HuH-7.5 (cell line): ENCODE results near the gene CDC23.
"Not testable (repeated sequence)": the region's sequence is repeated elsewhere in the genome, so short reads cannot be mapped to it uniquely, and the experiment has no call there.

Source experiments
- DNase-seq: peaks from one replicate; pipeline ENCODE4 v3.0.0; 2011; ENCODE audit warnings: low spot score

The CDC23 gene

GRCh38 chr5:138213161-138214029 lies at the start of gene CDC23:
Gene CDC23, minus strand, starts transcription at chr5:138213323. Its CDS starts 11 bp downstream, at chr5:138213312.
- DNase-seq, result peak; percentile 91

GRCh38 chr5:138258704-138259292 lies 45.7 kb upstream of the CDC23 start:
- no peak for DNase-seq

DNA sequence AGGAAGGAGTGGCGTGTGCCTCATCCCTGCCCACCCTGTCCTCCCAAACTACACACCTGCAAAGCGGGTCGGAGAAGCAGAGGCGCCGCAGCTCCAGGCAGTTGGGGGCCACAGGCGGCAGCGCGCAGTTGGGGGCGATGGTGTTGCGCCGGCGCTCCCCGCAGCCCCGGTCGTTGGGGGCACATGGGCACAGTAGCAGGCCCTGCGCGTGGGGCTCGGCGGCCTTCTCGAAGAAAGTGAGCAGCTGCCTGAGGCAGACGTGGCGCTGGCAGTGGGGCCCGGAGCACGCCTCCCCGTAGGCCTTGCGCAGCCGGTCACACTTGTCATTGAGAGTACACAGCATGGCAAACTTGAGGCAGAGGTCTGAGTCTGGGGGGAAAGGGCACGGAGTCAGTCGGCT lies 44.5 kb upstream of the CDC23 start:
- DNase-seq, result no peak

DNA sequence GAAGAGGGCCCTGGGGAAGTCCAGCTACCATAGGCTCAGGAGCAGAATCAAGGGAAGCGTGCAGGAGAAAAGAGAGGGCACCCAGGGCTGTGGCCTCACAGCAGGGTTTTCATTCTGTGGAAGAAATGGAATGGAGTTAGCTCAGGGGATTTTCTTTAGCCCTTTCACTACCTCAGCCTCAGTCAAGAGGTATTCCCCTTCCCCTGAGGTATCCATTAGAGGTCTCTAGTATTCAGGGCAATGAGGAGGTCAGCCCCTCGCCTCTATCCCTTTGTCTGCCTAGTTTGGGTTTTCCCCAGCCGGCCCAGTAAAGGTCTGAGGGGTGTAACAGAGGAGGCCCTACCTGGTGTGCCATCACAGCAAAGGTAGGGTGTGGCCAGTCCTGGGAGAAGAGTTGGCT lies 39.8 kb upstream of the CDC23 start:
- DNase-seq, result no peak

- not testable (repeated sequence) for DNase-seq
Observed at GRCh38 chr5:138247800-138248199, 34.7 kb upstream of the CDC23 start.

DNA sequence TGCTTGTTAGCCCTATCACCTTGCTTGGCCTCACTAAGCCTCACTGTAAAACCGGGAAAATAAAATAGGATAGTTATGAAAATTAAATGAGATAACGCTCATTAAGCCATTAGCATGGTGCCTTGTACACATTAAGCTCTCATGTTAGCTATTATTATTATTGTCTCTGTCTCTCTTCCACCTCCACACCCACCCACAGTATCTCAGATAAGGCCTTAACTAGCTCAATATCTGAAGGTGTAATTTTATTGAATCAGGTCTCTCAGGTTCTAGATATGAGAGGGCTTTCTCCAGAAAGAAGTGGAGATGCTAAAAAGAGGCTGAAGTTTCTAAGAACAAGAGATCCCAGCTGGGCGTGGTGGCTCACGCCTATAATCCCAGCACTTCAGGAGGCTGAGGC lies 33.7 kb upstream of the CDC23 start:
- no peak for DNase-seq

DNA sequence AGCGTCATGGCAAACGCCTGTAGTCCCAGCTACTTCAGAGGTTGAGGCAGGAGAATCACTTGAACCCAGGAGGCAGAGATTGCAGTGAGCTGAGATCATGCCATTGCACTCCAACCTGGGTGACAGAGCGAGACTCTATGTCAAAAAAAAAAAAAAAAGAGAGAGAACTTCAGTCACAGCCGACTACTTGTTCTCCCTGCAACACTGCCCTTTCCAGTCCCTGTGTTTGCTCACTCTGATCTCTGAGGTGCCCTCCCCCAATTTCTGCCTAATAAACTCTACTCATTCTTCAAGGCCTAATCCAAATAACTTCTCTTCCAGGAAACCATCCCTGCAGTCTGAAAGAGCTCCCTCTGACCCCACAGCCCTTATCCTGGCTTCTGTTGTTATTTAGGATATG lies 33.2 kb upstream of the CDC23 start:
- DNase-seq, result no peak

GRCh38 chr5:138245717-138246116 lies 32.6 kb upstream of the CDC23 start:
- DNase-seq, result no peak

DNA sequence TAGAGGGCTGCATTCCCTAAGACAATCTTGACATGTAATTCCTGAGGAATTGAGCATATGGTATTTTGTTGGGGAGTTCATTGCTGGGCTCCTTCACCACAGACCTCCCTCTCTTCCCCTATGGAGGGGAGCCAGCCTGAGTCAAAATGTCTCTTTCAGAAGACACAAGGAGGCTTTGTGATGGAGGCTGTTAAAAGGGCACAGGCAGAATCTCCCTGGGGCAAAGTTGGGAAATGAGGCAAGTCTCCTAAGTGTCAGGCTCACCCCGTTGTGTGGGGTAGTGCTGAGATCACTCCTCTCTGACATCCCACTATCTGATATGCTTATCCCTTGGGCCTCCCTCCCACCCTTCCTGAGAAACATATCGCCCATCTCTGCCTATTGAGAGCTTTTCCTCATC lies 30.7 kb upstream of the CDC23 start:
- no peak for DNase-seq

DNA sequence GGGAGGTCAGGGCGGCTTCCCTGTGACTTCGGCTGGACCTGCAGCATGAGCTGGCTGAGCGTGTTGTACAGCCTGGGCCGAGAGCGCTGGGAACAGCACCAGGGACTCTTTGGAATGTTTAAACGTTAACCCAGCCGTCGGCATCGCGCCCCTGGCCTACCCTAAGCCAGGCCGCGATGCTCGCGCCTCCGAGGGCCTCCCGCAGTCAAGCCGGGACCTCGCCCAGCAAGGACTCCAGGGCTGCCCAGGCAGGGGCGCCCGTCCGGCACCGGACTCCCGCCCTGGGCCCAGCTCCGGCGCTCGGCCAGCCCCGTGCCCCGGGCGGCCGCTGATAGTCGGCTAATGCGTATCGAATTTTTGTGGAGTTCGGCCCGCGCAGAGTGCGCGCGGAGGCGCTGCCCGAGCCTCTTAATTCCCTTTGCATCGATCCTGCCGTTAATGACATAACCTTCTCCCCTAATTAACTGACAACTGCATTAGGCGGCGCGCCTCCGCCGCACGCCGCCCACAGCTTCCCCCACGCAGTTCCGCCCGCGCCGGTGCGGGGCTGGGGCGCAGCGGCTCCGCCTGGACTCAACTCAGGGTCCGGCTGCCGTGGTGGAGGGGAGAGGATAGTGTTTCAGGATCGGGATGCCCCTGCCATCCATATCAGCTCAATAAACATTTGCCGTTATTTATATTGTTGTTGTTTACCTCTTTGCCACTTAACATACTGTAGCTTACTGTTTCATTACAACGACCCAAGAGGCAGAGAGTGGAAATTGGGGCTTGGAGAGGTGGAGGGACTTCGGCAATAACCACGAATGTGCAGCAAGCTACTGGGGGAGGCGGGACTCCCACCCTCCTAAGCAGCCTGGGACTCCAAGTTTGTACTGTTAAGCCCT lies 28.8 kb upstream of the CDC23 start:
- DNase-seq, result peak; percentile 58

GRCh38 chr5:138240650-138241385 lies 27.7 kb upstream of the CDC23 start:
- DNase-seq, result no peak

GRCh38 chr5:138238034-138238433 lies 24.9 kb upstream of the CDC23 start:
- no peak for DNase-seq

GRCh38 chr5:138234651-138235050 lies 21.5 kb upstream of the CDC23 start:
- no peak for DNase-seq

- DNase-seq, result no peak
Observed at GRCh38 chr5:138233280-138233679, 20.2 kb upstream of the CDC23 start.

- DNase-seq, result no peak
Observed at GRCh38 chr5:138230981-138231589, 18.0 kb upstream of the CDC23 start.

- no peak for DNase-seq
Observed at GRCh38 chr5:138230261-138230660, 17.1 kb upstream of the CDC23 start.

DNA sequence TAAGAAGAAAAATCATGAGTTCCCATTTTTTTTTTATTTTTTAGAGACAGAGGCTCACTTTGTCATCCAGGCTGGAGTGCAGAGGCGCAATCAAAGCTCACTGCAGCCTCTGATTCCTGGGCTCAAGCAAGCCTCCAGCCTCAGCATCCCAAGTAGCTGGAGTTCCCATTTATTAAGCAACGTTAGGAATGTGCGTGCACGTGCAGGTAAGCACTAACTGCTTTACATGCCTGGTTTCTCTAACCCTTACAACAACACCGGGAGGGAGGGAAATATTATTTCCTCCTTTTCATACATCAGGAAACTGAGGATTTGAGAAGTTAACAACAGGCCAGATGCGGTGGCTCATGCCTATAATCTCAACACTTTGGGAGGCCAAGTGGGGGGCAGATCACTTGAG lies 16.3 kb upstream of the CDC23 start:
- DNase-seq, result no peak

DNA sequence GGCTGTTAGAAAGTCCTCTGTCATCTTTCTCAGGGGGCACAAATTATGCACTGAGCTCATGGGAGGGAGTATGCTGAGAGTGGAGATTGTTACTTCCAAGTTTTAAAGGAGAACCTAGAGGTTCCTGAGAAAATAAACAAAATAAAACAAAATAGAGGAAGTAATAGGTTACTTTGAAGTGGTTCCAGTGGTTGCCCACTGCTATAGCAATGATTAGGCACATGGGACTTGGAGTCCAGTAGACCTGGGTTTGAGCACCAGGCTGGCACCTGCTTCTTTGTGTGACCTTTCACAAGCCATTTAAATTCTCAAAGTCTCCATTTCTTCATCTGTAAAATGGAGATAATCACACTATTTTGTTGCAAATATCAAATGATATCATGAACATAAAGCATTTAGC lies 13.8 kb upstream of the CDC23 start:
- no peak for DNase-seq

DNA sequence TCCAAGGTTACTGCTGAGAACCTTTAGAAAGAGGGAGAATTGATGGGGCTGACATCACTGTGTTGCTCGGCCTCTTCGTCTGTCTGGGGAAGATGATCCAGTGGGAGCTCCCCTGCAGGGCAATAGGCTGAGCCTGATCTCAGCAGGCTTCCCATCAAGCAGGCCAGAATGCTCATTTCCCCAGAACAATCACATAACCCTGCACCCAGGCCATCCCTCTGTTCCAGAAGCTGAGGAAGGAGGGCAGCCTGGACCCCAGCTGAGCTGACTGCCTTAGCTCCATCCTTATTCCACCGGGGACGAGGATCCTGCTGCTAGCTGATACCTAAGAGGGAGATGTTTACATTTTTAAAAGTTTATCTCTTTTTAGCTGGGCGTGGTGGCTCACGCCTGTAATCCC lies 11.6 kb upstream of the CDC23 start:
- DNase-seq, result no peak

- no peak for DNase-seq
Observed at GRCh38 chr5:138223532-138223931, 10.4 kb upstream of the CDC23 start.

- no peak for DNase-seq
Observed at GRCh38 chr5:138216799-138217198, 3.7 kb upstream of the CDC23 start.

GRCh38 chr5:138212828-138213160 lies 329 bp downstream of the CDC23 start:
- DNase-seq, result no peak
